HepG2 (cell line): ENCODE results near the gene TMEM127. TPM values are rescaled to one million over a fixed set of nuclear protein-coding genes. Genes with fewer than 3 reads are reported as not detected.

ENCODE experiments used
- ATAC-seq: fragments of 200-7000 bp; cut with Tn5 transposase; 3 replicates; pipeline ENCODE4 v1.9.1; 2020; ENCODE audit warnings: mild to moderate bottlenecking, moderate library complexity
- BruUV-seq: library from RNA; stranded (reverse); fragments of 400-500 nt; replicated peaks from 2 replicates; lab custom pipeline; 2021; lab: Mats Ljungman, UMichigan
- CTCF ChIA-PET: fragments of 300-600 bp; formaldehyde crosslinking; extraction: SDS; loops from one replicate; lab custom pipeline; 2021; ENCODE audit warnings: low total read pairs, inconsistent platforms, low intra/inter-chr PET ratio; lab: Yijun Ruan, JAX
- POLR2A ChIA-PET: fragments of 350-600 bp; sonication (Branson Sonifier 250); formaldehyde crosslinking; loops from one replicate; lab custom pipeline; 2020; ENCODE audit warnings: antibody characterized with exemption, inconsistent platforms; lab: Yijun Ruan, JAX
- DNase-seq: peaks from one replicate; pipeline ENCODE4 v3.0.0-alpha.2; 2015; ENCODE audit warnings: low spot score
- FAIRE-seq: peaks from 3 replicates; lab custom pipeline; 2011; peaks lifted over from hg19 to GRCh38; lab: Jason Lieb, UNC
- H2AFZ ChIP-seq: one replicate; pipeline ENCODE4 v1.6.1; 2011; ENCODE audit warnings: low read length, inconsistent platforms
- H3K27ac ChIP-seq: fragments of 300-600 bp; 3 replicates; pipeline ENCODE4 v1.8.0; 2011; ENCODE audit warnings: mixed run types, mild to moderate bottlenecking, mixed read lengths, low read length, inconsistent platforms; ENCODE audit not compliant: insufficient read depth; ENCODE audit errors: extremely low read length
- H3K27me3 ChIP-seq, 2 experiments: fragments of 200-600 bp in 1 of 2; 2 replicates in 1 of 2; 3 replicates in 1 of 2; pipeline versions ENCODE4 v1.6.0 to v1.8.0; 2011; ENCODE audit warnings: low read length in 2 of 2, mild to moderate bottlenecking in 2 of 2, moderate library complexity in 2 of 2, inconsistent platforms in 1 of 2; ENCODE audit not compliant: insufficient read depth in 2 of 2, control insufficient read depth in 1 of 2
- H3K36me3 ChIP-seq, 2 experiments: fragments of 200-600 bp in 1 of 2; replicated peaks in 1 of 2; 2 replicates in 1 of 2; 3 replicates in 1 of 2; pipeline versions ENCODE4 v1.5.1 to v1.8.0; 2011; ENCODE audit warnings: low read length in 2 of 2, inconsistent platforms in 1 of 2; ENCODE audit not compliant: insufficient read depth in 2 of 2, control insufficient read depth in 1 of 2
- H3K4me1 ChIP-seq: 2 replicates; pipeline ENCODE4 v1.5.1; 2012; ENCODE audit warnings: low read length, inconsistent platforms; ENCODE audit not compliant: insufficient read depth
- H3K4me2 ChIP-seq: 2 replicates; pipeline ENCODE4 v1.6.0; 2011; ENCODE audit warnings: low read depth, low read length, inconsistent platforms
- H3K4me3 ChIP-seq, 3 experiments: fragments of 200-600 bp in 1 of 3; sonication (generic), shearing (Covaris generic) in 1 of 3; replicated peaks in 1 of 3; 2 replicates each; pipeline ENCODE4 v1.5.1; 2011 to 2016; ENCODE audit warnings: low read length in 3 of 3, inconsistent platforms in 2 of 3, low read depth in 2 of 3, mild to moderate bottlenecking in 2 of 3, control low read depth in 1 of 3, mixed read lengths in 1 of 3; ENCODE audit not compliant: insufficient read depth in 1 of 3
- H3K79me2 ChIP-seq: one replicate; pipeline ENCODE4 v1.6.1; 2011; ENCODE audit warnings: low read length, inconsistent platforms; ENCODE audit not compliant: insufficient read depth
- H3K9ac ChIP-seq: 2 replicates; pipeline ENCODE4 v1.6.0; 2011; ENCODE audit warnings: mild to moderate bottlenecking, low read depth, low read length, inconsistent platforms; ENCODE audit not compliant: insufficient read depth
- H3K9me3 ChIP-seq: 2 replicates; pipeline ENCODE4 v1.5.1; 2012; ENCODE audit warnings: mild to moderate bottlenecking, low read length
- H4K20me1 ChIP-seq: 2 replicates; pipeline ENCODE4 v1.6.0; 2011; ENCODE audit warnings: inconsistent platforms, mild to moderate bottlenecking, low read length, moderate library complexity; ENCODE audit not compliant: insufficient read depth
- AGO2 ChIP-seq: fragments of 200-400 bp; formaldehyde crosslinking; optimal IDR thresholded peaks from 2 replicates; pipeline ENCODE3; 2017; ENCODE audit warnings: mild to moderate bottlenecking, low read depth, low read length, moderate library complexity
- AHR ChIP-seq: IDR thresholded peaks from 2 replicates; pipeline ENCODE4 v1.6.1; 2018; ENCODE audit warnings: missing genetic modification reagents, missing compliant biosample characterization
- CREM ChIP-seq, 2 experiments: sonication (generic) in 1 of 2; formaldehyde crosslinking in 1 of 2; IDR thresholded peaks; 2 replicates each; pipeline versions ENCODE4 v1.4.0 to v1.6.1; 2016 to 2020; ENCODE audit warnings: antibody characterized with exemption in 1 of 2, mild to moderate bottlenecking in 1 of 2, missing genetic modification reagents in 1 of 2
- DMAP1 ChIP-seq: IDR thresholded peaks from 2 replicates; pipeline ENCODE4 v1.6.1; 2016
- NRL ChIP-seq: sonication (generic); formaldehyde crosslinking; IDR thresholded peaks from 2 replicates; pipeline ENCODE4 v1.5.0; 2020; ENCODE audit warnings: missing genetic modification reagents, mild to moderate bottlenecking, moderate library complexity, borderline replicate concordance
- PAF1 ChIP-seq: IDR thresholded peaks from 2 replicates; pipeline ENCODE4 v1.6.1; 2016; ENCODE audit warnings: missing genetic modification reagents, missing compliant biosample characterization
- PITX1 ChIP-seq: sonication (generic); formaldehyde crosslinking; IDR thresholded peaks from 2 replicates; pipeline ENCODE4 v1.5.1; 2020; ENCODE audit warnings: mild to moderate bottlenecking, missing genetic modification reagents
- ZFP41 ChIP-seq: sonication (generic); formaldehyde crosslinking; IDR thresholded peaks from 2 replicates; pipeline ENCODE4 v1.4.0; 2020; ENCODE audit warnings: mild to moderate bottlenecking, missing genetic modification reagents, borderline replicate concordance
- ZNF234 ChIP-seq: sonication (generic); formaldehyde crosslinking; conservative IDR thresholded peaks from 2 replicates; pipeline ENCODE4 v1.5.1; 2020; ENCODE audit warnings: mild to moderate bottlenecking, missing genetic modification reagents
- ZNF256 ChIP-seq: sonication (generic); formaldehyde crosslinking; conservative IDR thresholded peaks from 2 replicates; pipeline ENCODE4 v1.4.0; 2020; ENCODE audit warnings: missing genetic modification reagents
- ZNF317 ChIP-seq: sonication (generic); formaldehyde crosslinking; IDR thresholded peaks from 2 replicates; pipeline ENCODE4 v1.5.0; 2020; ENCODE audit warnings: mild to moderate bottlenecking, missing genetic modification reagents
- ZNF720 ChIP-seq: sonication (generic); formaldehyde crosslinking; IDR thresholded peaks from 2 replicates; pipeline ENCODE4 v1.4.0; 2020; ENCODE audit warnings: missing genetic modification reagents
- WGBS: methylation state at CpG from one replicate; pipeline ENCODE4 v1.1.6; 2017; ENCODE audit warnings: low lambda C conversion rate; 5-methylcytosine and 5-hydroxymethylcytosine counted together
- in situ Hi-C: cut with HindIII; loops from 2 replicates; pipeline ENCODE4 v1.10.0; 2017; ENCODE audit warnings: low pct_unique_long_range_greater_than_20kb; ENCODE audit not compliant: extremely low pct_ligation_motif_present
- intact Hi-C: fragments of 100-400 bp; cut with micrococcal nuclease; formaldehyde crosslinking; loops from one replicate; pipeline ENCODE4 v1.10.0; 2022; ENCODE audit not compliant: unreplicated experiment
- polyA plus RNA-seq, 8 experiments: library from polyadenylated mRNA; depleted of rRNA in 3 of 8; stranded (reverse) in 7 of 8; unstranded in 1 of 8; fragments of >200 nt; fragmentation: Illumina TruSeq in 4 of 8; extraction: Trizol in 4 of 8; gene quantifications; 2 replicates each; pipeline versions ENCODE4 v1.2.1 to v1.2.3, GENCODE V29; 2011 to 2016; ENCODE audit warnings: low read depth in 4 of 8, missing spikeins in 1 of 8, mixed read lengths in 1 of 8; ENCODE audit not compliant: insufficient read depth in 1 of 8
- total RNA-seq, 5 experiments: library from RNA; depleted of rRNA; stranded (reverse); fragments of >200 nt; fragmentation: Illumina TruSeq; extraction: Trizol; gene quantifications; 2 replicates each; pipeline ENCODE4 v1.2.3, GENCODE V29; 2016; ENCODE audit warnings: low read depth in 1 of 5
- TF ChIP-seq, protein P1 (sequence below): sonication (generic); formaldehyde crosslinking; IDR thresholded peaks from 2 replicates; pipeline ENCODE4 v1.8.0; 2022; ENCODE audit warnings: missing genetic modification reagents, mild to moderate bottlenecking, inconsistent platforms, borderline replicate concordance
- TF ChIP-seq, protein P2 (sequence below): sonication (generic); formaldehyde crosslinking; IDR thresholded peaks from 2 replicates; pipeline ENCODE4 v1.9.0; 2021; ENCODE audit warnings: missing genetic modification reagents, borderline replicate concordance

TMEM127 gene
- total and polyA plus RNA-seq, 2 of the 13 experiments (the other 11 are each of a cell fraction or from before 2014, with no cell fraction given): 21.5 to 33.9 TPM

GRCh38 chr2:96247896-96248295 lies 17.9 kb downstream of the TMEM127 start:
- no TSS peak for BruUV-seq
- ATAC-seq (no peak), FAIRE-seq (no peak), DNase-seq (no peak)
- no peaks in the 10 kb centered on the region for H3K79me2 ChIP-seq
- no peak overlapping the region for H3K9ac ChIP-seq
- intact Hi-C loops: no loop called here
- no peak overlapping the region for H2AFZ ChIP-seq
- no peak for TF ChIP-seq ZNF234 (CRISPR knock-in tag)
- TF ChIP-seq DMAP1 (CRISPR knock-in tag): no peak
- no peak for TF ChIP-seq PITX1 (CRISPR knock-in tag)
- no peak for TF ChIP-seq AGO2
- TF ChIP-seq AHR (CRISPR knock-in tag): 0 out of 2 replicates have a peak, but pooled peaks have one; percentile 25
- no peak for TF ChIP-seq ZFP41 (CRISPR knock-in tag)
- no peak overlapping the region for H3K4me3 ChIP-seq
- no peaks in the 10 kb centered on the region for H4K20me1 ChIP-seq
- CTCF ChIA-PET: no interaction called here
- no peak overlapping the region for H3K4me2 ChIP-seq
- peaks cover 5 to 6% of the 10 kb centered on the region in 2 experiments; a peak in 4 of 5 replicates for H3K36me3 ChIP-seq
- POLR2A ChIA-PET: interaction anchor here (1.5 to 3.9 kb wide), 3 partner anchors 12 to 39 kb away, joined by 3 to 19 read pairs (median 5); partner anchors contain the start of genes CIAO1, STARD7 and TMEM127
- WGBS: 93% methylated on average over 5 of the region's 5 CpGs
- in situ Hi-C loops: no loop called here
- H3K4me1 ChIP-seq: peaks cover 19% of the 10 kb centered on the region
- no peaks in the 10 kb centered on the region for H3K9me3 ChIP-seq
- no peaks in the 10 kb centered on the region for H3K27me3 ChIP-seq
- no peak overlapping the region for H3K27ac ChIP-seq

DNA sequence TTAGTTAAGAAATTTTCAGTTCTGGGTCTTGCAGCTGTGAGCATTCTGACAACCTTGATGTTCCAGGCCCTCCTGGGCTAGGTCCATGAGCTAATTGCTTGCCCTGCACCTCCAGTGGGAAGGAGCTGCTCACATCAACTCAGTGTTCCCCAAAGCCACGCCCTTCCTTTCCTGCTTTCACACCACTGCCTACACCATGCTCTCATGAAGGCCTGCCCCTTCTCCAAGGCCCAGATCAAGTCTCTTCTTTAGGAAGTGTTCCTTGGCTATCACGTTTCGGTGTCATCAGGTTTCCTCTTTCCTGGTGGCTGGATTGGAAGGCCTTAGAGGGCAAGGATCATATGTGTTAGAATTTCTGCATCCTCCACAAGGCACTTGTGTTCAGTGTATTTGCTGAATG lies 18.8 kb downstream of the TMEM127 start:
- ChIA-PET CTCF (no interaction called here), POLR2A (interaction anchor here (1.6 to 3.9 kb wide), 2 partner anchors 13 to 19 kb away, joined by 3 to 19 read pairs; partner anchors contain the start of genes CIAO1 and TMEM127)
- in situ Hi-C loops: no loop called here
- TF ChIP-seq CREM (IDR thresholded peaks at IDR 0.05) (no peak), CREM (CRISPR knock-in tag; IDR thresholded peaks at IDR 0.05) (no peak), ZNF317 (CRISPR knock-in tag) (no peak), PAF1 (CRISPR knock-in tag) (peak; percentile 41; the same call in 1 of the 2 replicates), ZNF256 (no peak), NRL (CRISPR knock-in tag) (no peak), ZNF720 (no peak)
- TF ChIP-seq, protein P1, sequence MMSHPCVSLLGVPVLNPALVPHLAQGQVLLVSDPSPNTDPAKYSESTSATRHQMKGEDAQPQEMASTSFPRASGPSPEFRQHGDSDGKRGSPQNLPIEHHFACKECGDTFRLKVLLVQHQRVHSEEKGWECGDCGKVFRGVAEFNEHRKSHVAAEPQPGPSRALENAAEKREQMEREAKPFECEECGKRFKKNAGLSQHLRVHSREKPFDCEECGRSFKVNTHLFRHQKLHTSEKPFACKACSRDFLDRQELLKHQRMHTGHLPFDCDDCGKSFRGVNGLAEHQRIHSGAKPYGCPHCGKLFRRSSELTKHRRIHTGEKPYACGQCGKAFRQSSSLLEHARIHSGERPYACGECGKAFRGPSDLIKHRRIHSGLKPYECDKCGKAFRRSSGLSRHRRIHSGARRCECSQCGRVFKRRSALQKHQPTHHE (CRISPR knock-in tag): no peak
- TF ChIP-seq, protein P2, sequence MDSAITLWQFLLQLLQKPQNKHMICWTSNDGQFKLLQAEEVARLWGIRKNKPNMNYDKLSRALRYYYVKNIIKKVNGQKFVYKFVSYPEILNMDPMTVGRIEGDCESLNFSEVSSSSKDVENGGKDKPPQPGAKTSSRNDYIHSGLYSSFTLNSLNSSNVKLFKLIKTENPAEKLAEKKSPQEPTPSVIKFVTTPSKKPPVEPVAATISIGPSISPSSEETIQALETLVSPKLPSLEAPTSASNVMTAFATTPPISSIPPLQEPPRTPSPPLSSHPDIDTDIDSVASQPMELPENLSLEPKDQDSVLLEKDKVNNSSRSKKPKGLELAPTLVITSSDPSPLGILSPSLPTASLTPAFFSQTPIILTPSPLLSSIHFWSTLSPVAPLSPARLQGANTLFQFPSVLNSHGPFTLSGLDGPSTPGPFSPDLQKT (CRISPR knock-in tag): no peak
- WGBS: 91% methylated on average over 3 of the region's 3 CpGs
- no peaks in the 10 kb centered on the region for H3K79me2 ChIP-seq
- no peak overlapping the region for H2AFZ ChIP-seq
- BruUV-seq: no TSS peak
- FAIRE-seq (no peak), ATAC-seq (peak; percentile 11; the same call in 2 of the 3 replicates), DNase-seq (no peak)
- H4K20me1 ChIP-seq: no peaks in the 10 kb centered on the region
- H3K9ac ChIP-seq: no peak overlapping the region
- H3K4me3 ChIP-seq: no peak overlapping the region
- H3K27me3 ChIP-seq: no peaks in the 10 kb centered on the region
- peaks cover 10% of the 10 kb centered on the region for H3K4me1 ChIP-seq
- H3K36me3 ChIP-seq: peaks cover 0 to 2% of the 10 kb centered on the region in 2 experiments; a peak in 3 of 5 replicates
- H3K9me3 ChIP-seq: no peaks in the 10 kb centered on the region
- H3K27ac ChIP-seq: no peak overlapping the region
- H3K4me2 ChIP-seq: no peak overlapping the region
- intact Hi-C loops: no loop called here
